Measurements from ENCODE around the gene GABRB3. TPM values are rescaled to one million over a fixed set of nuclear protein-coding genes. Genes with fewer than 3 reads are reported as not detected.
A peak's percentile ranks its signal among the peaks of the same experiment; 100 is the strongest.

GABRB3 gene
- total and polyA plus RNA-seq, 2 donors from 2014 or later = 4.7 to 6.9 TPM

DNA sequence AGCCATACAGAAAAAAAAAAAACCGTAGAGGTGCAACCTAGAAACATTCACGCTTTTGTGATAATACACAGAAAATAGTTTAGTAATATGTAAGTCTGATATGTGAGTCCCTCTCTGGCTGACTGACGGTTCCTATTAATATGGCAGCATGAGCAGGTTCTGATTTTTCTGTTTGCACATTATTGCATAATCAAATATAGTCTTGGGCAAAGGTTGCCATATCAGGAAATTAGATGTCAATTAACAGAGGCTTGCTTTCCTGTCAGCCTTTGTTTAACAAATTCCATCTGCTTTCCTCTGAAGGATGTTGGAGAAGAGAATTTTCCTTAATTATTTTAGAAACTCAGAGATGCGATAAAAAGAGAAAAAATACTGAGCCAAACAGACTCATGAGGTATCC, 14.8 kb downstream of the GABRB3 start:
- no peaks in the 10 kb centered on the region for H3K4me1 ChIP-seq (ENCODE audit: control insufficient read depth in 2 of 3, insufficient read depth in 2 of 3, low read depth in 1 of 3, low read length in 3 of 3)
- no peak for FAIRE-seq
- no peak overlapping the region for H3K9ac ChIP-seq (ENCODE audit: low read length in 3 of 3)
- no peaks in the 10 kb centered on the region for H3K27me3 ChIP-seq (ENCODE audit: control insufficient read depth, insufficient read depth, low read length)
- H3K27ac ChIP-seq (ENCODE audit: low read depth in 2 of 2, low read length in 2 of 2) = no peak overlapping the region
- no peaks in the 10 kb centered on the region for H3K9me3 ChIP-seq (ENCODE audit: control insufficient read depth in 2 of 3, insufficient read depth in 1 of 3, low read length in 3 of 3)
- no peak for DNase-seq
- intact Hi-C loops (cut with DNase I) = no loop called here
- no peaks in the 10 kb centered on the region for H3K36me3 ChIP-seq (ENCODE audit: control insufficient read depth in 2 of 3, insufficient read depth in 3 of 3, low read length in 3 of 3)
- H3K4me3 ChIP-seq (ENCODE audit: low read length in 3 of 3) = no peak overlapping the region
- TF ChIP-seq, protein P1, sequence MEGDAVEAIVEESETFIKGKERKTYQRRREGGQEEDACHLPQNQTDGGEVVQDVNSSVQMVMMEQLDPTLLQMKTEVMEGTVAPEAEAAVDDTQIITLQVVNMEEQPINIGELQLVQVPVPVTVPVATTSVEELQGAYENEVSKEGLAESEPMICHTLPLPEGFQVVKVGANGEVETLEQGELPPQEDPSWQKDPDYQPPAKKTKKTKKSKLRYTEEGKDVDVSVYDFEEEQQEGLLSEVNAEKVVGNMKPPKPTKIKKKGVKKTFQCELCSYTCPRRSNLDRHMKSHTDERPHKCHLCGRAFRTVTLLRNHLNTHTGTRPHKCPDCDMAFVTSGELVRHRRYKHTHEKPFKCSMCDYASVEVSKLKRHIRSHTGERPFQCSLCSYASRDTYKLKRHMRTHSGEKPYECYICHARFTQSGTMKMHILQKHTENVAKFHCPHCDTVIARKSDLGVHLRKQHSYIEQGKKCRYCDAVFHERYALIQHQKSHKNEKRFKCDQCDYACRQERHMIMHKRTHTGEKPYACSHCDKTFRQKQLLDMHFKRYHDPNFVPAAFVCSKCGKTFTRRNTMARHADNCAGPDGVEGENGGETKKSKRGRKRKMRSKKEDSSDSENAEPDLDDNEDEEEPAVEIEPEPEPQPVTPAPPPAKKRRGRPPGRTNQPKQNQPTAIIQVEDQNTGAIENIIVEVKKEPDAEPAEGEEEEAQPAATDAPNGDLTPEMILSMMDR (IDR thresholded peaks at IDR 0.05; ENCODE audit: borderline replicate concordance, extremely low read depth, insufficient read depth) = no peak

- DNase-seq = peak in 3 of 5 donors; percentile 15 to 35 (median 34)
- no peak for FAIRE-seq
- TF ChIP-seq, protein P1 (IDR thresholded peaks at IDR 0.05; ENCODE audit: borderline replicate concordance, extremely low read depth, insufficient read depth) = no peak
- Histone ChIP-seq H3K4me1 (ENCODE audit: control insufficient read depth in 2 of 3, insufficient read depth in 2 of 3, low read depth in 1 of 3, low read length in 3 of 3) (no peaks in the 10 kb centered on the region), H3K27ac (ENCODE audit: low read depth in 2 of 2, low read length in 2 of 2) (no peak overlapping the region), H3K4me3 (ENCODE audit: low read length in 3 of 3) (no peak overlapping the region), H3K36me3 (ENCODE audit: control insufficient read depth in 2 of 3, insufficient read depth in 3 of 3, low read length in 3 of 3) (no peaks in the 10 kb centered on the region), H3K9ac (ENCODE audit: low read length in 3 of 3) (no peak overlapping the region), H3K9me3 (ENCODE audit: control insufficient read depth in 2 of 3, insufficient read depth in 1 of 3, low read length in 3 of 3) (no peaks in the 10 kb centered on the region), H3K27me3 (ENCODE audit: control insufficient read depth, insufficient read depth, low read length) (no peaks in the 10 kb centered on the region)
- intact Hi-C loops (cut with DNase I) = no loop called here
Observed at GRCh38 chr15:26757141-26757540, 15.7 kb downstream of the GABRB3 start.

DNA sequence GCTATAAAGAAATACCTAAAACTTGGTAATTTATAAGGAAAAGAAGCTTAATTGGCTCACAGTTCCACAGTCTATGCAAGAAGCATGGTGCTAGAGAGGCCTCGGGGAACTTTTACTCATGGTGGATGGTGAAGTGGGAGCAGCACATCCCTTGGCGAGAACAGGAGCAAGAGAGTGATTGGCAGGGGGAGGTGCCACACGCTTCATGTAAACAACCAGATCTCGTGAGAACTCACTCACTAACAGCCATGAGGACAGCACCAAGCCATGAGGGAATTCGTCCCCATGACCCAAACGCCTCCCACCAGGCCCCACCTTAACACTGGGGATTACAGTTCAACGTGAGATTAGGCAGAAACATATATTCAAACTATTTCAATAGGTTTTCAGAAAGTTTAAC, 28.0 kb downstream of the GABRB3 start:
- intact Hi-C loops (cut with DNase I) = no loop called here
- no peak overlapping the region for H3K27ac ChIP-seq (ENCODE audit: low read depth in 2 of 2, low read length in 2 of 2)
- H3K4me3 ChIP-seq (ENCODE audit: low read length in 3 of 3) = no peak overlapping the region
- no peaks in the 10 kb centered on the region for H3K4me1 ChIP-seq (ENCODE audit: control insufficient read depth in 2 of 3, insufficient read depth in 2 of 3, low read depth in 1 of 3, low read length in 3 of 3)
- DNase-seq = no peak
- H3K36me3 ChIP-seq (ENCODE audit: control insufficient read depth in 2 of 3, insufficient read depth in 3 of 3, low read length in 3 of 3) = no peaks in the 10 kb centered on the region
- no peak overlapping the region for H3K9ac ChIP-seq (ENCODE audit: low read length in 3 of 3)
- FAIRE-seq = no peak
- TF ChIP-seq, protein P1 (IDR thresholded peaks at IDR 0.05; ENCODE audit: borderline replicate concordance, extremely low read depth, insufficient read depth) = no peak
- no peaks in the 10 kb centered on the region for H3K9me3 ChIP-seq (ENCODE audit: control insufficient read depth in 2 of 3, insufficient read depth in 1 of 3, low read length in 3 of 3)
- H3K27me3 ChIP-seq (ENCODE audit: control insufficient read depth, insufficient read depth, low read length) = no peaks in the 10 kb centered on the region

DNA sequence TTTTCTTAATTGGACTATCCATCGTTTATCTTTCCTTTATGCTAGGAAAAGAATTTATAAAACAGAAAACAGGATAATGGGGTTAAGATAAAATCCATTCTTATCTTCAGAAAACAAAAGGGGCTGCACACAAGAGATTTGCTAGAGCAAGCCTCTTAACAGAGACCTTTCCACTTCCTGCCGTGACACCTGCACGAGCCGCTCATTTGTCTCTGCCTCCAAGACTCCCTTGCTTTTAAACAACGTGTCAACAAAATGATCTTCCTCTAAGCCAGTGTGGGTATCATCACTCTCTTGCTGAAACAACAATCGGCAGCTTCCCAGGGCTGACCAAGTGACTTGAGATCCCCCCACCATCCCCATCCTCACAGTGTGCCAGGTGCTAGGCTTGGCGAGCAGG, 33.1 kb downstream of the GABRB3 start:
- Histone ChIP-seq H3K36me3 (ENCODE audit: control insufficient read depth in 2 of 3, insufficient read depth in 3 of 3, low read length in 3 of 3) (no peaks in the 10 kb centered on the region), H3K9me3 (ENCODE audit: control insufficient read depth in 2 of 3, insufficient read depth in 1 of 3, low read length in 3 of 3) (no peaks in the 10 kb centered on the region), H3K27ac (ENCODE audit: low read depth in 2 of 2, low read length in 2 of 2) (no peak overlapping the region), H3K4me1 (ENCODE audit: control insufficient read depth in 2 of 3, insufficient read depth in 2 of 3, low read depth in 1 of 3, low read length in 3 of 3) (no peaks in the 10 kb centered on the region), H3K4me3 (ENCODE audit: low read length in 3 of 3) (no peak overlapping the region), H3K27me3 (ENCODE audit: control insufficient read depth, insufficient read depth, low read length) (no peaks in the 10 kb centered on the region), H3K9ac (ENCODE audit: low read length in 3 of 3) (no peak overlapping the region)
- TF ChIP-seq, protein P1 (IDR thresholded peaks at IDR 0.05; ENCODE audit: borderline replicate concordance, extremely low read depth, insufficient read depth) = no peak
- DNase-seq (no peak), FAIRE-seq (no peak)
- intact Hi-C loops (cut with DNase I) = no loop called here
